DMS114 treated with DMSO at 0.1 percent for 48 hours (cell line): ENCODE measurements around the gene CCDC18.

Source experiments
- DNase-seq: peaks from one replicate; lab custom pipeline; 2025; ENCODE audit not compliant: unreplicated experiment; lab: John Stamatoyannopoulos, UW

Gene CCDC18

GRCh38 chr1:93296555-93297154 lies 116.1 kb downstream of the CCDC18 start:
- no peak for DNase-seq

- no peak for DNase-seq
Measured at GRCh38 chr1:93301131-93301530, 120.6 kb downstream of the CCDC18 start.

GRCh38 chr1:93302078-93302477 lies 121.6 kb downstream of the CCDC18 start:
- DNase-seq: no peak

DNA sequence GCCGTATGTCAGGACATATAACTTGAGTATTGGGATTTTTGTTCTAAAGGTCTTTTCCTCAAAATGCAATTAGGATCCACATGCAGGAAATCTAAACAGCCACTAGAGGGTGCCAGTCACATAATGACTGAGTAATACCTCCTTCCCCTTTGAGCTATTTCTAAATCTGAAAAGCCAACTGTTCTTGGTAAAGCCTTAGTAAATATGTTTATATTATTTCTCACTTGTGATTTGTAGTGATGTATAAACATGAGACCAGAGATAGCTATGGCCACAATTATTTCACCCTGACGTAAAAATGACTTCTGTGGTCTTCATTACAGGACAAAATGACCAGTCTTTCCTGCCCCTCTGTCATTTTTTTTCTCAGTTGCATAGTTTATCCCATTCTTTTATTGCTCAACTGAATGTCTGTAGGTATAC lies 124.2 kb downstream of the CCDC18 start:
- peak; percentile 32 for DNase-seq

DNA sequence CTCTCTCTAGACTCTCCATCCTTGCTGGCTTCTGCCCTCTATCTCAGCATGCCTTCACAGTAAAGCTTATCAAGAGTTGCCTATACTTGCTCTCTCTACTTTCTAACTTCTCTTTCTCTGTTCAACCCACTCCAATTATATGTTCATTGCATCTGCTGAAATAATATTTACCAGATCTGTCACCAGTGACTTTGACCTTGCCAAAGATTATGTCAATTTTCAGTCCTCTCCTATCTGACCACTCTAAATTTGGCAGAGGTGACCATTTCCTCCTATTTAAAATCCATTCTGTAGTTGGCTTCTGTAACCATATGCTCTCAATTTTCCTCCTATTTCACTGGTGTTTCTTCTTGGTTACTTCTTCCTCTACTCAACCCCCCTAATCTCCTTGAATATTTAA lies 126.4 kb downstream of the CCDC18 start:
- DNase-seq: no peak

DNA sequence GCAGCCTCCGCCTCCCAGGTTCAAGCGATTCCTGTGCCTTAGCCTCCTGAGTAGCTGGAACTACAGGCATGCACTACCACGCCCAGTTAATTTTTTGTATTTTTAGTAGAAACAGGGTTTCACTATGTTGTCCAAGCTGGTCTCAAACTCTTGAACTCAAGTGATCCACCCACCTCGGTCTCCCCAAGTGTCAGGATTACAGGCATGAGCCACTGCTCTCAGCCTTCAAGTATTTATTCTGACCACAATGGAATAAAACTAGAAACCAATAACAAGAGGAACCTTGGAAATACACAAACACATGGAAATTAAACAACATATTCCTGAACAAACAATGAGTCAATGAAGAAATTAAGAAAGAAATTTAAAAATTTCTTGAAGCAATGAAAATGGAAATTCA lies 132.5 kb downstream of the CCDC18 start:
- DNase-seq: no peak

GRCh38 chr1:93317207-93317606 lies 136.7 kb downstream of the CCDC18 start:
- no peak for DNase-seq

DNA sequence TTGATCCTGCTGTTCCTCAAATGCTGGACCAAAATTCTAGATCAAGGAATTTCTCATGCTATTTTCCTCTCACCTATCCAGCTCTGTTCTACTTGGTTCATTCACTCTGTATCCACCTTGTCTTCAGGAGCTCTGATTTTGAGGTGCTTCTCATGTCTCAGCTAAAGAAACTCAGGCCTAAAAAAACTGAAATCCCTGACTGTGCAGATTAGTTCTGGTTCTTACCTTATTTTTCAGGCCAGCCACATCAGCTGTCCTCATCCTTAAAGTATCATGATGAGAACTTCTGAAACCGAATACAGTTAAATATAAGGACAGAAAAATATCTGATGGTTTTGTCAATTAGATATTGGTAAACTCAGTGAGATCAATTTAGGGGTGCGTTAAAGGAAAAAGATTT lies 137.4 kb downstream of the CCDC18 start:
- no peak for DNase-seq

GRCh38 chr1:93321720-93322119 lies 141.2 kb downstream of the CCDC18 start:
- DNase-seq: no peak

- no peak for DNase-seq
Measured at GRCh38 chr1:93322349-93322748, 141.8 kb downstream of the CCDC18 start.

DNA sequence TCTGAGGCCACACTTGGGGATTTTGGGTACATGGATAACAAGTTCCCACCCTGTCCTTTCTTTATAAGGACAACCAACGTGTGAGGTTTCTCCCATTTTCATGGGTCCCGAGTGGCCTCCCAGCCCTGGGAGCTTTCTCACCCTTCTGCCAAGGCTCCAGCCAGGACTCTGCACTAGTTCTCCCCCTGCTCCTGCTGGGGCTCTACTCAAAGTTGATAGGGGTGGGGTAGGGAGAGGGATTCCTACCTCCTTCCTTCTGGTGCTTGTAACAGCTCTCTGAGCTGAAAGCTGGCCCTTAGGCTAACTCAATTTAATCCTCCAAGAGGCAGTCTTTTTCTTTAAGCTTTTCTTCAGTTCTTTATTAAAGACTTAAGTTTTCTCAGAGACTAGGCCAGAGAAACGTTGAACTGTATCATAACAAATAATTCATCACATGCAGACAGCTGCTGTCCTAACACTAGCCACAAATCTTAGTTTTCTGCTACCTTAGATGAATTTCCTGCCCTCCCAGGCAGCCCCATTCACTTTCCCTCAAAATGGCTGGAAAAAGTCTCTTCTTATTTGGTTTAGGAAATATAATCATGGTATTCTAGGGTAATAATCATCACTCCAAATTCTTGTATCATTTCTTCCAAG lies 142.8 kb downstream of the CCDC18 start:
- DNase-seq: no peak

DNA sequence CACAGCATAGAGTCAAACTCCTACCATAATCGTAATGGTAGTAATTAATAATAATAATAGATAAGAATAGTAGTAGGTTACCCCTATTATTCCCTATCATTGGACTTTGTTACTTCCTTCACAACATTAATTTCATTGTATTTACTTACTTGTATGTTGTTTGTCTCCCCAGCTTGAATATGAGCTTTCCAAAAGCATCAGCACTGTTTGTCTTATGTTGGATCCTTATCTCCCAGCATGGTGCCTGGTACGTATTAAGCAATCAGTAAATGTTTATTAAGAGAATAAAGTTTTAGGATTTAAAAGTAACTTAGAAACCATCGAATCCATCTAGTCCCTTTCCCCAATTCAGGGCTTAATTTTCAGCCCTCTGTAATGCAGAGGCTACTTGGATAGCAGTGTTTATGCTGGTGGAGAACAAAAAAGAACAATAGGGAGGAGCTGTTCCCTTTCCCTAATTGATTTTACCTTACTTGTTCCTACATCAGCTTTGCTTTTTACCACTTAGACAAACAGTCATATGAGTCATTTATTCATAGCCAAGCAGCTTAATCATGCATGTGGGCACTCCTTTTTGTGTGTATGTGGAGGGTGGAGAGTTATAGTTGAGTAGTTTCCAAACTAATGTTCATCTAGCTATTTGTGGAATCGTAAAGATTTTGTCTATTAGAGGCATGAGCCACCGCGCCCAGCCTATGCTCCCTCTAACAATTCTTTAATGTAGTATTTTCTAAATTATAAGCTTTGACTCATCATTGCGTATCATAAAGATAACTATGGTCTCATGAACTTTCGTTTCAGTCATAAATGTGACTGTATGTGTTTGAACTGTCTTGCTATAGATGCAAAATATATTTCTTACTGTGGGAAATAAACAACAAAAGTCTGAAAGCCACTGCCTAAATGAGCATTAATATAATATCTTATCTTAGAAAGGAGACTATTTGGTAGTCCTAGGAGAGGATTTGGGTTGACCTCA lies 144.3 kb downstream of the CCDC18 start:
- DNase-seq: no peak
